DND-41 (cell line): ENCODE measurements around the gene TNNC1.

ENCODE experiments used
- EZH2 ChIP-seq: IDR thresholded peaks from 3 replicates; pipeline ENCODE4 v1.6.1; 2012; ENCODE audit warnings: borderline replicate concordance, low read depth, mild to moderate bottlenecking, moderate library complexity, low read length, inconsistent platforms; ENCODE audit not compliant: severe bottlenecking
- TF ChIP-seq, protein P1 (sequence below): IDR thresholded peaks from 2 replicates; pipeline ENCODE4 v1.5.1; 2012; ENCODE audit warnings: borderline replicate concordance, low read length, moderate library complexity, mild to moderate bottlenecking; ENCODE audit not compliant: poor library complexity, severe bottlenecking; ENCODE audit errors: extremely low read depth

DNA sequence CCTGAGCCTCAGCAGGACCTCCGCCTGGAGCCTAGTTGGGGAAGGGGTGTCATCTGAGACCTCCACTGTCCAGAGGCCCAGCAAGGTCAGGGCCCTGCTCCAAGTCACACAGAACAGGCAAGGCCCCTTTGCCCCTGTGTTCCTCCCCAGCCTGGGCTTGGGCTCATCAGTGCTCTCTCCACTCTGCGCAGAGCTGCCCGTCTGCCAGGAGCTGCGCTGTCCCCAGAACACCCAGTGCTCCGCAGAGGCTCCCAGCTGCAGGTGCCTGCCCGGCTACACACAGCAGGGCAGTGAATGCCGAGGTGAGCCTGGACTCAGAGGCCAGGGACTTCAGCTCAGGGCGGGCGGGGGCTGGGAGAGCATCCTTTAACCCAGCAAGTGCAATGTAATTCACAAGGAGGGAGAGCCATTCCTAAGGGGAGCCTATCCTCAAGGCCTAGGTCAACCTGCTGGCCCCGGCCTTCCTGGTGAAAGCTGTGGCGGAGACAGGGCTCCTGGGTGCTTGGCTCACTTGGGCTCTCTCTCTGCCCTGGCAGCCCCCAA lies 49.0 kb upstream of the TNNC1 start:
- TF ChIP-seq, protein P1, sequence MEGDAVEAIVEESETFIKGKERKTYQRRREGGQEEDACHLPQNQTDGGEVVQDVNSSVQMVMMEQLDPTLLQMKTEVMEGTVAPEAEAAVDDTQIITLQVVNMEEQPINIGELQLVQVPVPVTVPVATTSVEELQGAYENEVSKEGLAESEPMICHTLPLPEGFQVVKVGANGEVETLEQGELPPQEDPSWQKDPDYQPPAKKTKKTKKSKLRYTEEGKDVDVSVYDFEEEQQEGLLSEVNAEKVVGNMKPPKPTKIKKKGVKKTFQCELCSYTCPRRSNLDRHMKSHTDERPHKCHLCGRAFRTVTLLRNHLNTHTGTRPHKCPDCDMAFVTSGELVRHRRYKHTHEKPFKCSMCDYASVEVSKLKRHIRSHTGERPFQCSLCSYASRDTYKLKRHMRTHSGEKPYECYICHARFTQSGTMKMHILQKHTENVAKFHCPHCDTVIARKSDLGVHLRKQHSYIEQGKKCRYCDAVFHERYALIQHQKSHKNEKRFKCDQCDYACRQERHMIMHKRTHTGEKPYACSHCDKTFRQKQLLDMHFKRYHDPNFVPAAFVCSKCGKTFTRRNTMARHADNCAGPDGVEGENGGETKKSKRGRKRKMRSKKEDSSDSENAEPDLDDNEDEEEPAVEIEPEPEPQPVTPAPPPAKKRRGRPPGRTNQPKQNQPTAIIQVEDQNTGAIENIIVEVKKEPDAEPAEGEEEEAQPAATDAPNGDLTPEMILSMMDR = no peak
- no peak for TF ChIP-seq EZH2
